Fibroblast of gingiva (primary cell): ENCODE data around the gene ARHGAP42.
"Not testable (repeated sequence)": the region's sequence is repeated elsewhere in the genome, so short reads cannot be mapped to it uniquely, and the experiment has no call there.

Experiments
- DNase-seq: peaks from one replicate; pipeline ENCODE4 v3.0.0-alpha.2; 2011; ENCODE audit warnings: low read depth

The ARHGAP42 gene

GRCh38 chr11:100687054-100687629 is at the start of gene ARHGAP42:
Gene ARHGAP42 (plus strand): TSS chr11:100687288. CDS start chr11:100687679, 391 bp downstream.
- peak; percentile 42 for DNase-seq

- no peak for DNase-seq
Observed at GRCh38 chr11:100637706-100638105, 49.4 kb upstream of the ARHGAP42 start.

- peak; percentile 6 for DNase-seq
Observed at GRCh38 chr11:100638648-100639047, 48.4 kb upstream of the ARHGAP42 start.

- DNase-seq = peak; percentile 52
Observed at GRCh38 chr11:100639140-100639539, 47.9 kb upstream of the ARHGAP42 start.

GRCh38 chr11:100640071-100640470 is 47.0 kb upstream of the ARHGAP42 start:
- DNase-seq = no peak

GRCh38 chr11:100640646-100641045 is 46.4 kb upstream of the ARHGAP42 start:
- DNase-seq = peak; percentile 2

GRCh38 chr11:100641456-100641855 is 45.6 kb upstream of the ARHGAP42 start:
- DNase-seq = no peak

- no peak for DNase-seq
Observed at GRCh38 chr11:100646545-100646944, 40.5 kb upstream of the ARHGAP42 start.

GRCh38 chr11:100647861-100648260 is 39.2 kb upstream of the ARHGAP42 start:
- DNase-seq = no peak

GRCh38 chr11:100663583-100663982 is 23.5 kb upstream of the ARHGAP42 start:
- no peak for DNase-seq

- no peak for DNase-seq
Observed at GRCh38 chr11:100663996-100664395, 23.1 kb upstream of the ARHGAP42 start.

- not testable (repeated sequence) for DNase-seq
Observed at GRCh38 chr11:100666816-100667215, 20.3 kb upstream of the ARHGAP42 start.

- DNase-seq = no peak
Observed at GRCh38 chr11:100667449-100667848, 19.6 kb upstream of the ARHGAP42 start.

GRCh38 chr11:100670140-100670539 is 16.9 kb upstream of the ARHGAP42 start:
- DNase-seq = no peak

GRCh38 chr11:100671471-100671870 is 15.6 kb upstream of the ARHGAP42 start:
- no peak for DNase-seq

- DNase-seq = no peak
Observed at GRCh38 chr11:100672498-100673033, 14.5 kb upstream of the ARHGAP42 start.

- no peak for DNase-seq
Observed at GRCh38 chr11:100673063-100673462, 14.0 kb upstream of the ARHGAP42 start.

GRCh38 chr11:100674212-100674611 is 12.9 kb upstream of the ARHGAP42 start:
- peak; percentile 28 for DNase-seq

- DNase-seq = no peak
Observed at GRCh38 chr11:100675115-100675650, 11.9 kb upstream of the ARHGAP42 start.

GRCh38 chr11:100676901-100677300 is 10.2 kb upstream of the ARHGAP42 start:
- DNase-seq = no peak

GRCh38 chr11:100677796-100678195 is 9.3 kb upstream of the ARHGAP42 start:
- DNase-seq = no peak

GRCh38 chr11:100680070-100680469 is 7.0 kb upstream of the ARHGAP42 start:
- DNase-seq = no peak

- DNase-seq = no peak
Observed at GRCh38 chr11:100681064-100681502, 6.0 kb upstream of the ARHGAP42 start.
